ENCODE data around the gene MLLT3.

MLLT3 gene

GRCh38 chr9:20474496-20474895, 147.8 kb downstream of the MLLT3 start:
- DNase-seq (ENCODE audit: low read depth) = no peak

GRCh38 chr9:20473515-20474013, 148.7 kb downstream of the MLLT3 start:
- peak; percentile 1 for DNase-seq (ENCODE audit: low read depth)

GRCh38 chr9:20472342-20473045, 149.8 kb downstream of the MLLT3 start:
- no peak for DNase-seq (ENCODE audit: low read depth)

GRCh38 chr9:20466328-20467008, 155.8 kb downstream of the MLLT3 start:
- no peak for DNase-seq (ENCODE audit: low read depth)

GRCh38 chr9:20464242-20464641, 158.1 kb downstream of the MLLT3 start:
- no peak for DNase-seq (ENCODE audit: low read depth)

GRCh38 chr9:20463823-20464222, 158.5 kb downstream of the MLLT3 start:
- no peak for DNase-seq (ENCODE audit: low read depth)

- DNase-seq (ENCODE audit: low read depth) = no peak
Measured at GRCh38 chr9:20462410-20462809, 159.9 kb downstream of the MLLT3 start.

- no peak for DNase-seq (ENCODE audit: low read depth)
Measured at GRCh38 chr9:20447291-20447690, 175.0 kb downstream of the MLLT3 start.

- DNase-seq (ENCODE audit: low read depth) = no peak
Measured at GRCh38 chr9:20446248-20446647, 176.1 kb downstream of the MLLT3 start.

- DNase-seq (ENCODE audit: low read depth) = no peak
Measured at GRCh38 chr9:20442461-20443319, 179.6 kb downstream of the MLLT3 start.

- no peak for DNase-seq (ENCODE audit: low read depth)
Measured at GRCh38 chr9:20441711-20442423, 180.4 kb downstream of the MLLT3 start.

- no peak for DNase-seq (ENCODE audit: low read depth)
Measured at GRCh38 chr9:20441166-20441565, 181.1 kb downstream of the MLLT3 start.

GRCh38 chr9:20437476-20437875, 184.8 kb downstream of the MLLT3 start:
- peak; percentile 2 for DNase-seq (ENCODE audit: low read depth)

- DNase-seq (ENCODE audit: low read depth) = no peak
Measured at GRCh38 chr9:20436476-20437195, 185.7 kb downstream of the MLLT3 start.

GRCh38 chr9:20428976-20429375, 193.3 kb downstream of the MLLT3 start:
- no peak for DNase-seq (ENCODE audit: low read depth)

- no peak for DNase-seq (ENCODE audit: low read depth)
Measured at GRCh38 chr9:20427359-20427758, 194.9 kb downstream of the MLLT3 start.

- DNase-seq (ENCODE audit: low read depth) = no peak
Measured at GRCh38 chr9:20426019-20426418, 196.3 kb downstream of the MLLT3 start.

GRCh38 chr9:20419533-20419932, 202.8 kb downstream of the MLLT3 start:
- DNase-seq (ENCODE audit: low read depth) = no peak

GRCh38 chr9:20418485-20418884, 203.8 kb downstream of the MLLT3 start:
- DNase-seq (ENCODE audit: low read depth) = no peak

GRCh38 chr9:20417373-20418080, 204.8 kb downstream of the MLLT3 start:
- no peak for DNase-seq (ENCODE audit: low read depth)

GRCh38 chr9:20414150-20414549, 208.1 kb downstream of the MLLT3 start:
- no peak for DNase-seq (ENCODE audit: low read depth)

Data from fibroblast of the conjunctiva (primary cell).